HL-60/S4 treated with retinoic acid at 250 ng/mL for 4 days and 3 days (cell line): ENCODE results near the gene OR10K1.

Source experiments
- in situ Hi-C: fragments of 300-500 bp; cut with MboI; formaldehyde crosslinking; loops from 2 replicates; pipeline ENCODE4 v1.7.0; 2022; ENCODE audit warnings: low sequenced_read_pairs

Gene OR10K1

DNA sequence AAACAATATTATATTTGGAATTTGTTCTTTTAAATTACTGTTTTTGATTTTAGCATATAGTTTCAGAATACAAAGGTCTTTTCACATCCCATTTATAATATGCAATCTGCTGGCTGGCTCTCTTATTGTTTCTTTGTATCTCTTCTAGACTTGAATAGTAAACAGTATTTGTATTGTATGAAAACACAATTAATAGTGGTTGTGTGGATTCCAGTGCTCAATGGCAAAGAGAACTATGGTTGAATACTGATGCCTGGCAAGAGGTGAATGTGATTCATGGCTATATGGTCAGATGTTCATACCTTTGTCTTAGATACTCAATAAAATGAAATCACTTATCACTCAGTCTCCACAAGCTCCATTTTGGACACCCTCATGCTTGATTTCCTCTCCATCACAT lies 55.3 kb downstream of the OR10K1 start:
- in situ Hi-C loops, result loop anchor here (25.0 kb wide), 1 partner anchor 545 kb away; no protein-coding TSS in a partner anchor
